Activated CD4-positive, alpha-beta T cell treated with anti-CD3 and anti-CD28 coated beads, Interleukin-2, amount 10 ng/mL, durations not matched to agents 24 days and 14 days (primary cell): Measurements from ENCODE around the gene SSC5D. TPM values are rescaled to one million over a fixed set of nuclear protein-coding genes. Genes with fewer than 3 reads are reported as not detected.

Source experiments
- DNase-seq: peaks from one replicate; pipeline ENCODE4 v3.0.0; 2022
- H3K27ac Mint-ChIP-seq: one replicate; pipeline ENCODE4 v1.8.0; 2022; ENCODE audit warnings: mild to moderate bottlenecking, mixed read lengths
- H3K27me3 Mint-ChIP-seq: one replicate; pipeline ENCODE4 v1.8.0; 2022; ENCODE audit warnings: mixed read lengths
- H3K36me3 Mint-ChIP-seq: one replicate; pipeline ENCODE4 v1.8.0; 2022; ENCODE audit warnings: low read depth, mild to moderate bottlenecking, mixed read lengths
- H3K4me1 Mint-ChIP-seq: one replicate; pipeline ENCODE4 v1.8.0; 2021; ENCODE audit warnings: mixed read lengths
- H3K4me3 Mint-ChIP-seq: one replicate; pipeline ENCODE4 v1.8.0; 2022; ENCODE audit warnings: mild to moderate bottlenecking, moderate library complexity, mixed read lengths
- H3K9me3 Mint-ChIP-seq: one replicate; pipeline ENCODE4 v1.8.0; 2021; ENCODE audit warnings: mixed read lengths
- intact Hi-C: fragments of 100-400 bp; cut with micrococcal nuclease; formaldehyde crosslinking; loops from one replicate; pipeline ENCODE4 v1.15.1; 2023
- total RNA-seq: library from RNA; stranded (reverse); gene quantifications from 2 replicates; pipeline ENCODE4 v1.2.3, GENCODE V29; 2022

SSC5D gene
- total RNA-seq, 1 donor from 2014 or later: 0.19 TPM

- Mint-ChIP-seq H3K4me1 (no peaks in the 10 kb centered on the region), H3K27me3 (no peaks in the 10 kb centered on the region), H3K27ac (no peak overlapping the region), H3K9me3 (peaks cover 4% of the 10 kb centered on the region), H3K4me3 (no peak overlapping the region), H3K36me3 (no peaks in the 10 kb centered on the region)
- intact Hi-C loops: loop anchor here (5.0 kb wide), 1 partner anchor 36 kb away; no protein-coding TSS in a partner anchor
- no peak for DNase-seq
Measured at GRCh38 chr19:55563261-55563690, 75.0 kb downstream of the SSC5D start.

GRCh38 chr19:55566823-55567222 is 78.6 kb downstream of the SSC5D start:
- no peak overlapping the region for H3K4me3 Mint-ChIP-seq
- no peak for DNase-seq
- H3K27ac Mint-ChIP-seq: no peak overlapping the region
- H3K36me3 Mint-ChIP-seq: no peaks in the 10 kb centered on the region
- no peaks in the 10 kb centered on the region for H3K27me3 Mint-ChIP-seq
- no peaks in the 10 kb centered on the region for H3K9me3 Mint-ChIP-seq
- intact Hi-C loops: no loop called here
- H3K4me1 Mint-ChIP-seq: no peaks in the 10 kb centered on the region

- intact Hi-C loops: no loop called here
- Mint-ChIP-seq H3K27me3 (no peaks in the 10 kb centered on the region), H3K4me3 (no peak overlapping the region), H3K27ac (no peak overlapping the region), H3K36me3 (no peaks in the 10 kb centered on the region), H3K4me1 (no peaks in the 10 kb centered on the region), H3K9me3 (no peaks in the 10 kb centered on the region)
- DNase-seq: no peak
Measured at GRCh38 chr19:55567708-55568328, 79.6 kb downstream of the SSC5D start.

Other genes starting within 250 kb of the SSC5D start
- gene PPP6R1, start 229.4 kb upstream of the SSC5D start, total RNA-seq: 196 and 216 TPM in 2 replicates
- 63.9 and 68.3 TPM in 2 replicates for gene HSPBP1, start 208.3 kb upstream of the SSC5D start, total RNA-seq
- 5.9 and 7.9 TPM in 2 replicates for gene BRSK1, start 204.4 kb upstream of the SSC5D start, total RNA-seq
- 0.28 and 0.69 TPM in 2 replicates for gene TMEM150B, start 163.1 kb upstream of the SSC5D start, total RNA-seq
- 31.3 and 32.2 TPM in 2 replicates for gene KMT5C, start 148.6 kb upstream of the SSC5D start, total RNA-seq
- 0.26 TPM in 1 of 2 replicates, not detected in the other for gene COX6B2, start 133.7 kb upstream of the SSC5D start, total RNA-seq
- not detected in 2 replicates for gene GARIN5B, start 125.2 kb upstream of the SSC5D start, total RNA-seq
- gene IL11, start 118.0 kb upstream of the SSC5D start, total RNA-seq: 0.21 TPM in 1 of 2 replicates, not detected in the other
- not detected in 2 replicates for gene TMEM190, start 111.6 kb upstream of the SSC5D start, total RNA-seq
- 9.7 and 11.3 TPM in 2 replicates for gene TMEM238, start 104.1 kb upstream of the SSC5D start, total RNA-seq
- gene RPL28, start 102.5 kb upstream of the SSC5D start, total RNA-seq: 1,992 and 2,022 TPM in 2 replicates
- 227 and 248 TPM in 2 replicates for gene UBE2S, start 80.6 kb upstream of the SSC5D start, total RNA-seq
- not detected in 2 replicates for gene SHISA7, start 45.1 kb upstream of the SSC5D start, total RNA-seq
- gene ISOC2, start 26.8 kb upstream of the SSC5D start, total RNA-seq: 34.2 and 35.2 TPM in 2 replicates
- not detected in 2 replicates for gene C19orf85, start 23.7 kb upstream of the SSC5D start, total RNA-seq
- gene ZNF628, start 11.8 kb upstream of the SSC5D start, total RNA-seq: 8.8 and 10.0 TPM in 2 replicates
- 21.7 and 23.4 TPM in 2 replicates for gene NAT14, start 3.2 kb upstream of the SSC5D start, total RNA-seq
- gene SBK2, start 48.7 kb downstream of the SSC5D start, total RNA-seq: not detected in 2 replicates
- not detected in 2 replicates for gene SBK3, start 57.1 kb downstream of the SSC5D start, total RNA-seq
- 9.6 and 10.4 TPM in 2 replicates for gene ZNF579, start 92.4 kb downstream of the SSC5D start, total RNA-seq
- 20.4 and 21.4 TPM in 2 replicates for gene FIZ1, start 111.1 kb downstream of the SSC5D start, total RNA-seq
- 17.8 and 19.0 TPM in 2 replicates for gene ZNF524, start 111.9 kb downstream of the SSC5D start, total RNA-seq
- 12.2 and 12.5 TPM in 2 replicates for gene ZNF865, start 117.2 kb downstream of the SSC5D start, total RNA-seq
- 3.6 and 3.7 TPM in 2 replicates for gene ZNF784, start 136.1 kb downstream of the SSC5D start, total RNA-seq
- gene ZNF580, start 152.6 kb downstream of the SSC5D start, total RNA-seq: 38.3 and 39.1 TPM in 2 replicates
- 32.7 and 33.0 TPM in 2 replicates for gene ZNF581, start 155.2 kb downstream of the SSC5D start, total RNA-seq
- 8.0 and 9.0 TPM in 2 replicates for gene CCDC106, start 159.8 kb downstream of the SSC5D start, total RNA-seq
- gene U2AF2, start 166.6 kb downstream of the SSC5D start, total RNA-seq: 390 and 394 TPM in 2 replicates
- 44.7 and 45.4 TPM in 2 replicates for gene EPN1, start 186.8 kb downstream of the SSC5D start, total RNA-seq
- gene NLRP9, start 250.0 kb downstream of the SSC5D start, total RNA-seq: not detected in 2 replicates